ENCODE data around the gene NBL1. TPM values are rescaled to one million over a fixed set of nuclear protein-coding genes. Genes with fewer than 3 reads are reported as not detected.
"Not testable (repeated sequence)": the region's sequence is repeated elsewhere in the genome, so short reads cannot be mapped to it uniquely, and the experiment has no call there.

The NBL1 gene
- total and polyA plus RNA-seq, 8 donors, result 63.2 to 257 (median 101) TPM

- intact Hi-C loops (cut with DNase I; ENCODE audit: low total_unique reads), result no loop called here
- TF ChIP-seq EP300 (IDR thresholded peaks at IDR 0.05) (no peak), POLR2A (IDR thresholded peaks at IDR 0.05) (no peak), POLR2AphosphoS5 (IDR thresholded peaks at IDR 0.05) (no peak), CTCF (IDR thresholded peaks at IDR 0.05) (no peak)
- 73 to 78% (median 77%) methylated on average over 6 of the region's 6 CpGs for WGBS, 5 donors
- H3K4me1 ChIP-seq, result peaks cover 0 to 8% (median 2%) of the 10 kb centered on the region in 4 donors
- no peak overlapping the region for H3K27ac ChIP-seq
- no peaks in the 10 kb centered on the region for H3K9me3 ChIP-seq
- H3K36me3 ChIP-seq, result peaks cover 17 to 47% (median 36%) of the 10 kb centered on the region in 4 donors
- no peak overlapping the region for H3K4me3 ChIP-seq
- no peak for DNase-seq
- H3K27me3 ChIP-seq, result no peaks in the 10 kb centered on the region
These were observed 13.3 kb upstream of the NBL1 start for GRCh38 chr1:19630720-19631395.

- 87 to 97% (median 91%) methylated on average over 2 of the region's 2 CpGs for WGBS, 5 donors
- intact Hi-C loops (cut with DNase I; ENCODE audit: low total_unique reads), result no loop called here
These were observed 11.9 kb upstream of the NBL1 start for GRCh38 chr1:19632211-19632610.

DNA sequence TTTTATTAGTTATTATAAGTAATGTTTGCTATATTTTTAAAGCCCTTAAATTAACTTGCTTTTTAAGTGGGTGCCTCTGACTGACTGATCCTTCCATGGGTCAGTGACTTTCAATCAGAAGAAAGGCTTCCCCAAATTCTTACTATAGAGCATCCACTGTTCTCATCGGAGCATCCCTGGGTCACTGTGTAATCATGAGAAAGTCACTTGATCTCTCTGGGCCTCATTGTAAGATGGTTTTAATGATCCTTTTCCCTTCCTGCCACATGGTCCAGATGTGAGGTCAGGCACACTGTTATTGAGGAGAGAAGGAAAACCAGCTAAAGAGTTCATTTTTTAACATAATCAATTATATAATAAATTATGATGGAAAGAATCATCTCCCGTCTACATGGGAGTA is 11.0 kb upstream of the NBL1 start:
- no peaks in the 10 kb centered on the region for H3K4me1 ChIP-seq
- TF ChIP-seq POLR2AphosphoS5 (IDR thresholded peaks at IDR 0.05), result no peak
- TF ChIP-seq CTCF (IDR thresholded peaks at IDR 0.05), result no peak
- TF ChIP-seq POLR2A (IDR thresholded peaks at IDR 0.05), result no peak
- no peak for TF ChIP-seq EP300 (IDR thresholded peaks at IDR 0.05)
- DNase-seq, result no peak
- H3K36me3 ChIP-seq, result peaks cover 0 to 24% (median 14%) of the 10 kb centered on the region in 4 donors
- WGBS, 5 donors, result 89 to 93% (median 91%) methylated on average over 2 of the region's 2 CpGs
- H3K27ac ChIP-seq, result no peak overlapping the region
- H3K27me3 ChIP-seq, result no peaks in the 10 kb centered on the region
- intact Hi-C loops (cut with DNase I; ENCODE audit: low total_unique reads), result no loop called here
- H3K4me3 ChIP-seq, result no peak overlapping the region
- H3K9me3 ChIP-seq, result no peaks in the 10 kb centered on the region

More at GRCh38 chr1:19632211-19632610, 11.9 kb upstream of the NBL1 start:
- Histone ChIP-seq H3K27ac (no peak overlapping the region), H3K4me3 (no peak overlapping the region), H3K9me3 (no peaks in the 10 kb centered on the region), H3K27me3 (no peaks in the 10 kb centered on the region), H3K4me1 (no peaks in the 10 kb centered on the region), H3K36me3 (peaks cover 4 to 33% (median 23%) of the 10 kb centered on the region in 4 donors)
- no peak for TF ChIP-seq CTCF (IDR thresholded peaks at IDR 0.05)
- TF ChIP-seq POLR2AphosphoS5 (IDR thresholded peaks at IDR 0.05), result no peak
- TF ChIP-seq POLR2A (IDR thresholded peaks at IDR 0.05), result no peak
- no peak for TF ChIP-seq EP300 (IDR thresholded peaks at IDR 0.05)
- no peak for DNase-seq

GRCh38 chr1:19635064-19635463 is 9.0 kb upstream of the NBL1 start:
- 93 to 97% (median 95%) methylated on average over 9 of the region's 9 CpGs for WGBS, 5 donors
- peaks cover 0 to 11% (median 3%) of the 10 kb centered on the region in 4 donors for H3K4me1 ChIP-seq
- DNase-seq; H3K36me3 ChIP-seq; intact Hi-C loops (cut with DNase I; ENCODE audit: low total_unique reads); H3K4me3 ChIP-seq; H3K27me3 ChIP-seq; H3K9me3 ChIP-seq; H3K27ac ChIP-seq: not testable (repeated sequence)

DNA sequence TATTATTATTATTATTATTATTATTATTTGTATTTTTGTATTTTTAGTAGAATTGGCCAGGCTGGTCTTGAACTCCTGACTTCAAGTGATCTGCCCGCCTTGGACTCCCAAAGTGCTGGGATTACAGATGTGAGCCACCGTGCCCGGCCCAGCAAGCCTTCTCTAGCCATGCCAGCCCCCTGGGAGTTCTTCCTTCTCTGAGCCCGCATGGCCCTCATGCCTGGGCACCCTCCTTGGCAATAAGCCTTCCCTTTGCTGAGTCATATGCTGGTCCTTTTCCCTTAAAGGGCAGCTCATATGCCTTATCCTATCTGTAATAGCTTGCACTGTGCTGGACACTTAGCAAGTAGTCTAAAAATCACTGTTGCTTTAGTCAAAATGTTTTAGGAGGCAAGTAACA is 8.5 kb upstream of the NBL1 start:
- no peak for DNase-seq
- WGBS, 5 donors, result 82 to 96% (median 88%) methylated on average over 4 of the region's 4 CpGs
- Histone ChIP-seq H3K27me3 (no peaks in the 10 kb centered on the region), H3K9me3 (no peaks in the 10 kb centered on the region), H3K4me1 (peaks cover 4 to 17% (median 8%) of the 10 kb centered on the region in 4 donors), H3K4me3 (no peak overlapping the region), H3K27ac (no peak overlapping the region), H3K36me3 (no peaks in the 10 kb centered on the region)
- no peak for TF ChIP-seq POLR2AphosphoS5 (IDR thresholded peaks at IDR 0.05)
- TF ChIP-seq POLR2A (IDR thresholded peaks at IDR 0.05), result no peak
- TF ChIP-seq CTCF (IDR thresholded peaks at IDR 0.05), result no peak
- no peak for TF ChIP-seq EP300 (IDR thresholded peaks at IDR 0.05)
- intact Hi-C loops (cut with DNase I; ENCODE audit: low total_unique reads), result no loop called here
